ENCODE measurements around the gene CTSG.
"Not testable (repeated sequence)": the region's sequence is repeated elsewhere in the genome, so short reads cannot be mapped to it uniquely, and the experiment has no call there.

Gene CTSG

GRCh38 chr14:24549064-24549463 lies 27.0 kb downstream of the CTSG start:
- H3K4ac ChIP-seq (ENCODE audit: low read length); H3K18ac ChIP-seq (ENCODE audit: low read length); H3K9ac ChIP-seq (ENCODE audit: low read depth, low read length, poor library complexity); DNase-seq (ENCODE audit: low spot score); H2BK120ac ChIP-seq (ENCODE audit: low read depth, low read length); H3K36me3 ChIP-seq (replicated peaks in 1 of 2; ENCODE audit: control insufficient read depth in 2 of 2, insufficient read depth in 2 of 2, low read length in 2 of 2); H2AFZ ChIP-seq (ENCODE audit: low read length); H3K79me1 ChIP-seq (ENCODE audit: low read depth, low read length); H3K23ac ChIP-seq (ENCODE audit: low read depth, low read length, poor library complexity); H3K4me3 ChIP-seq (ENCODE audit: low read length in 2 of 2); H4K91ac ChIP-seq (ENCODE audit: low read depth, low read length, poor library complexity); H4K8ac ChIP-seq (ENCODE audit: low read depth, low read length); H2BK5ac ChIP-seq (ENCODE audit: low read length); H2BK15ac ChIP-seq (ENCODE audit: low read length); H3K9me3 ChIP-seq (replicated peaks in 1 of 2; ENCODE audit: control insufficient read depth in 2 of 2, insufficient read depth in 1 of 2, low read depth in 1 of 2, low read length in 2 of 2); H3K27ac ChIP-seq (replicated peaks; ENCODE audit: low read length); H2AK5ac ChIP-seq (ENCODE audit: low read depth, low read length); H3K4me2 ChIP-seq (ENCODE audit: insufficient read depth, low read length, poor library complexity, severe bottlenecking); H3K14ac ChIP-seq (ENCODE audit: low read length); H2BK12ac ChIP-seq (ENCODE audit: low read length); H3K4me1 ChIP-seq (ENCODE audit: control insufficient read depth in 2 of 2, insufficient read depth in 1 of 2, low read depth in 1 of 2, low read length in 2 of 2); H3K27me3 ChIP-seq (ENCODE audit: control insufficient read depth in 3 of 3, insufficient read depth in 3 of 3, low read depth in 1 of 3, low read length in 3 of 3): not testable (repeated sequence)
- no CpG with 5 or more reads among the region's 1 CpG for WGBS, 2 donors (ENCODE audit: extremely low coverage in 2 of 2, insufficient read length in 2 of 2, insufficient replicate concordance in 1 of 2)

GRCh38 chr14:24542346-24542936 lies 33.6 kb downstream of the CTSG start:
- Histone ChIP-seq H3K4ac (ENCODE audit: low read length) (no peak overlapping the region), H3K23ac (ENCODE audit: low read depth, low read length, poor library complexity) (no peak overlapping the region), H4K8ac (ENCODE audit: low read depth, low read length) (no peak overlapping the region), H2AFZ (ENCODE audit: low read length) (no peak overlapping the region), H2BK15ac (ENCODE audit: low read length) (no peak overlapping the region), H3K4me1 (ENCODE audit: control insufficient read depth in 2 of 2, insufficient read depth in 1 of 2, low read depth in 1 of 2, low read length in 2 of 2) (no peaks in the 10 kb centered on the region), H3K9me3 (replicated peaks in 1 of 2; ENCODE audit: control insufficient read depth in 2 of 2, insufficient read depth in 1 of 2, low read depth in 1 of 2, low read length in 2 of 2) (peaks cover 0 to 4% of the 10 kb centered on the region in 2 donors), H2BK5ac (ENCODE audit: low read length) (no peak overlapping the region), H2BK120ac (ENCODE audit: low read depth, low read length) (no peak overlapping the region), H3K9ac (ENCODE audit: low read depth, low read length, poor library complexity) (no peak overlapping the region), H3K79me1 (ENCODE audit: low read depth, low read length) (no peaks in the 10 kb centered on the region), H2AK5ac (ENCODE audit: low read depth, low read length) (no peak overlapping the region), H3K36me3 (replicated peaks in 1 of 2; ENCODE audit: control insufficient read depth in 2 of 2, insufficient read depth in 2 of 2, low read length in 2 of 2) (no peaks in the 10 kb centered on the region), H3K4me2 (ENCODE audit: insufficient read depth, low read length, poor library complexity, severe bottlenecking) (no peak overlapping the region), H4K91ac (ENCODE audit: low read depth, low read length, poor library complexity) (no peak overlapping the region), H3K18ac (ENCODE audit: low read length) (no peak overlapping the region), H3K27ac (replicated peaks; ENCODE audit: low read length) (no peak overlapping the region), H2BK12ac (ENCODE audit: low read length) (no peak overlapping the region), H3K14ac (ENCODE audit: low read length) (no peak overlapping the region), H3K4me3 (ENCODE audit: low read length in 2 of 2) (no peak overlapping the region), H3K27me3 (ENCODE audit: control insufficient read depth in 3 of 3, insufficient read depth in 3 of 3, low read depth in 1 of 3, low read length in 3 of 3) (no peaks in the 10 kb centered on the region)
- WGBS, 2 donors (ENCODE audit: extremely low coverage in 2 of 2, insufficient read length in 2 of 2, insufficient replicate concordance in 1 of 2): no CpG with 5 or more reads among the region's 2 CpGs
- DNase-seq (ENCODE audit: low spot score): no peak

GRCh38 chr14:24535737-24536136 lies 40.3 kb downstream of the CTSG start:
- H3K4me2 ChIP-seq (ENCODE audit: insufficient read depth, low read length, poor library complexity, severe bottlenecking): no peak overlapping the region
- no peaks in the 10 kb centered on the region for H3K4me1 ChIP-seq (ENCODE audit: control insufficient read depth in 2 of 2, insufficient read depth in 1 of 2, low read depth in 1 of 2, low read length in 2 of 2)
- H3K4ac ChIP-seq (ENCODE audit: low read length): no peak overlapping the region
- no peak overlapping the region for H2AFZ ChIP-seq (ENCODE audit: low read length)
- H3K27me3 ChIP-seq (ENCODE audit: control insufficient read depth in 3 of 3, insufficient read depth in 3 of 3, low read depth in 1 of 3, low read length in 3 of 3): no peaks in the 10 kb centered on the region
- H2BK120ac ChIP-seq (ENCODE audit: low read depth, low read length): no peak overlapping the region
- WGBS, 2 donors (ENCODE audit: extremely low coverage in 2 of 2, insufficient read length in 2 of 2, insufficient replicate concordance in 1 of 2): no CpG with 5 or more reads among the region's 1 CpG
- H3K23ac ChIP-seq (ENCODE audit: low read depth, low read length, poor library complexity): no peak overlapping the region
- no peak overlapping the region for H4K91ac ChIP-seq (ENCODE audit: low read depth, low read length, poor library complexity)
- H3K9me3 ChIP-seq (replicated peaks in 1 of 2; ENCODE audit: control insufficient read depth in 2 of 2, insufficient read depth in 1 of 2, low read depth in 1 of 2, low read length in 2 of 2): peaks cover 0 to 6% of the 10 kb centered on the region in 2 donors
- no peak overlapping the region for H3K14ac ChIP-seq (ENCODE audit: low read length)
- no peaks in the 10 kb centered on the region for H3K79me1 ChIP-seq (ENCODE audit: low read depth, low read length)
- no peak overlapping the region for H2BK12ac ChIP-seq (ENCODE audit: low read length)
- H3K4me3 ChIP-seq (ENCODE audit: low read length in 2 of 2): no peak overlapping the region
- H2BK15ac ChIP-seq (ENCODE audit: low read length): no peak overlapping the region
- H2BK5ac ChIP-seq (ENCODE audit: low read length): no peak overlapping the region
- no peak for DNase-seq (ENCODE audit: low spot score)
- H2AK5ac ChIP-seq (ENCODE audit: low read depth, low read length): no peak overlapping the region
- no peaks in the 10 kb centered on the region for H3K36me3 ChIP-seq (replicated peaks in 1 of 2; ENCODE audit: control insufficient read depth in 2 of 2, insufficient read depth in 2 of 2, low read length in 2 of 2)
- no peak overlapping the region for H3K9ac ChIP-seq (ENCODE audit: low read depth, low read length, poor library complexity)
- no peak overlapping the region for H4K8ac ChIP-seq (ENCODE audit: low read depth, low read length)
- no peak overlapping the region for H3K27ac ChIP-seq (replicated peaks; ENCODE audit: low read length)
- no peak overlapping the region for H3K18ac ChIP-seq (ENCODE audit: low read length)

GRCh38 chr14:24534286-24534685 lies 41.8 kb downstream of the CTSG start:
- no peak for DNase-seq (ENCODE audit: low spot score)
- Histone ChIP-seq H3K14ac (ENCODE audit: low read length) (no peak overlapping the region), H3K23ac (ENCODE audit: low read depth, low read length, poor library complexity) (no peak overlapping the region), H3K4me3 (ENCODE audit: low read length in 2 of 2) (no peak overlapping the region), H2BK12ac (ENCODE audit: low read length) (no peak overlapping the region), H3K4me1 (ENCODE audit: control insufficient read depth in 2 of 2, insufficient read depth in 1 of 2, low read depth in 1 of 2, low read length in 2 of 2) (no peaks in the 10 kb centered on the region), H2BK15ac (ENCODE audit: low read length) (no peak overlapping the region), H3K79me1 (ENCODE audit: low read depth, low read length) (no peaks in the 10 kb centered on the region), H3K27ac (replicated peaks; ENCODE audit: low read length) (no peak overlapping the region), H3K9ac (ENCODE audit: low read depth, low read length, poor library complexity) (no peak overlapping the region), H4K91ac (ENCODE audit: low read depth, low read length, poor library complexity) (no peak overlapping the region), H2BK5ac (ENCODE audit: low read length) (no peak overlapping the region), H3K18ac (ENCODE audit: low read length) (no peak overlapping the region), H3K4ac (ENCODE audit: low read length) (no peak overlapping the region), H3K9me3 (replicated peaks in 1 of 2; ENCODE audit: control insufficient read depth in 2 of 2, insufficient read depth in 1 of 2, low read depth in 1 of 2, low read length in 2 of 2) (peaks cover 0 to 6% of the 10 kb centered on the region in 2 donors), H3K36me3 (replicated peaks in 1 of 2; ENCODE audit: control insufficient read depth in 2 of 2, insufficient read depth in 2 of 2, low read length in 2 of 2) (no peaks in the 10 kb centered on the region), H2AFZ (ENCODE audit: low read length) (no peak overlapping the region), H3K27me3 (ENCODE audit: control insufficient read depth in 3 of 3, insufficient read depth in 3 of 3, low read depth in 1 of 3, low read length in 3 of 3) (no peaks in the 10 kb centered on the region), H2BK120ac (ENCODE audit: low read depth, low read length) (no peak overlapping the region), H2AK5ac (ENCODE audit: low read depth, low read length) (no peak overlapping the region), H4K8ac (ENCODE audit: low read depth, low read length) (no peak overlapping the region), H3K4me2 (ENCODE audit: insufficient read depth, low read length, poor library complexity, severe bottlenecking) (no peak overlapping the region)
- no CpG with 5 or more reads among the region's 3 CpGs for WGBS, 2 donors (ENCODE audit: extremely low coverage in 2 of 2, insufficient read length in 2 of 2, insufficient replicate concordance in 1 of 2)

All from neuronal stem cell (in vitro differentiated cells).